ENCODE data around the gene NR5A2.

The NR5A2 gene

GRCh38 chr1:200072636-200073285 is 45.3 kb downstream of the NR5A2 start:
- no peak for DNase-seq (ENCODE audit: low read depth in 3 of 3)

- no peak for DNase-seq (ENCODE audit: low read depth in 3 of 3)
Measured at GRCh38 chr1:200073286-200073637, 45.8 kb downstream of the NR5A2 start.

- DNase-seq (ENCODE audit: low read depth in 3 of 3), result no peak
Measured at GRCh38 chr1:200075522-200075921, 48.0 kb downstream of the NR5A2 start.

GRCh38 chr1:200075938-200076546 is 48.5 kb downstream of the NR5A2 start:
- DNase-seq (ENCODE audit: low read depth in 3 of 3), result no peak

GRCh38 chr1:200079232-200079940 is 51.9 kb downstream of the NR5A2 start:
- DNase-seq (ENCODE audit: low read depth in 3 of 3), result no peak

- DNase-seq (ENCODE audit: low read depth in 3 of 3), result no peak
Measured at GRCh38 chr1:200081151-200081968, 53.9 kb downstream of the NR5A2 start.

- no peak for DNase-seq (ENCODE audit: low read depth in 3 of 3)
Measured at GRCh38 chr1:200081969-200082245, 54.4 kb downstream of the NR5A2 start.

GRCh38 chr1:200082329-200082728 is 54.8 kb downstream of the NR5A2 start:
- no peak for DNase-seq (ENCODE audit: low read depth in 3 of 3)

- DNase-seq (ENCODE audit: low read depth in 3 of 3), result no peak
Measured at GRCh38 chr1:200090252-200091159, 63.0 kb downstream of the NR5A2 start.

GRCh38 chr1:200095057-200095577 is 67.6 kb downstream of the NR5A2 start:
- DNase-seq (ENCODE audit: low read depth in 3 of 3), result no peak

GRCh38 chr1:200096774-200097173 is 69.3 kb downstream of the NR5A2 start:
- no peak for DNase-seq (ENCODE audit: low read depth in 3 of 3)

- no peak for DNase-seq (ENCODE audit: low read depth in 3 of 3)
Measured at GRCh38 chr1:200099040-200099439, 71.5 kb downstream of the NR5A2 start.

GRCh38 chr1:200103966-200104583 is 76.6 kb downstream of the NR5A2 start:
- DNase-seq (ENCODE audit: low read depth in 3 of 3), result no peak

GRCh38 chr1:200107004-200107470 is 79.5 kb downstream of the NR5A2 start:
- no peak for DNase-seq (ENCODE audit: low read depth in 3 of 3)

GRCh38 chr1:200108659-200109058 is 81.1 kb downstream of the NR5A2 start:
- no peak for DNase-seq (ENCODE audit: low read depth in 3 of 3)

- DNase-seq (ENCODE audit: low read depth in 3 of 3), result no peak
Measured at GRCh38 chr1:200112290-200112689, 84.8 kb downstream of the NR5A2 start.

- no peak for DNase-seq (ENCODE audit: low read depth in 3 of 3)
Measured at GRCh38 chr1:200115532-200115931, 88.0 kb downstream of the NR5A2 start.

GRCh38 chr1:200116324-200116723 is 88.8 kb downstream of the NR5A2 start:
- no peak for DNase-seq (ENCODE audit: low read depth in 3 of 3)

GRCh38 chr1:200118779-200119505 is 91.4 kb downstream of the NR5A2 start:
- DNase-seq (ENCODE audit: low read depth in 3 of 3), result no peak

- DNase-seq (ENCODE audit: low read depth in 3 of 3), result no peak
Measured at GRCh38 chr1:200121421-200121820, 93.9 kb downstream of the NR5A2 start.

Data from stimulated activated CD4-positive, alpha-beta T cell treated with anti-CD3 and anti-CD28 coated beads, TNF-alpha, amount 100 ng/mL, for 48 hours (primary cell).